ENCODE data around the gene WNT8A.
A peak's percentile ranks its signal among the peaks of the same experiment; 100 is the strongest.
"Not testable (repeated sequence)": the region's sequence is repeated elsewhere in the genome, so short reads cannot be mapped to it uniquely, and the experiment has no call there.

The WNT8A gene
- total RNA-seq: 0 reads per million in 2 donors

DNA sequence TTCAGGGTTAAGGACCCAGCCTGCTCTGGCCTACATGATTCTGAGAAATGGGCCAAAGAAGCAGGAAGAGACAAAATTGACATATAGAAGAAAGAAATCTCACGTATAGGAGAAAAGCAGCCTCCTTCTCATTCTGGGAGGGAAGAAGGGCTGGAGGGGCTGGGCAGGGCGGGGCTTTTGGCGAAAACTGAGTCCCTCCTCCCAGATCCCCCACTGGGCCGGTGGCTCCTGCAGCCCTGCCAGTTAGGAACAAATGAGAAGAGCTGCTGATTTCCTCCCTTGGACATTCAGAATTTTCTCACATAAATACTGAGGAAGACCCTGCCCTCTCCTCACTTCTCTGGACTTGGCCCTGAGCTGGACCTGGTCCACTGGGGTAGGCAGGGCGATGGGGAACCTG lies at the start of gene WNT8A:
Gene WNT8A (plus strand): TSS at position 332 of the 400 bp plus-strand sequence. CDS start 95 bp downstream, outside the sequence.
- DNase-seq: no peak

DNA sequence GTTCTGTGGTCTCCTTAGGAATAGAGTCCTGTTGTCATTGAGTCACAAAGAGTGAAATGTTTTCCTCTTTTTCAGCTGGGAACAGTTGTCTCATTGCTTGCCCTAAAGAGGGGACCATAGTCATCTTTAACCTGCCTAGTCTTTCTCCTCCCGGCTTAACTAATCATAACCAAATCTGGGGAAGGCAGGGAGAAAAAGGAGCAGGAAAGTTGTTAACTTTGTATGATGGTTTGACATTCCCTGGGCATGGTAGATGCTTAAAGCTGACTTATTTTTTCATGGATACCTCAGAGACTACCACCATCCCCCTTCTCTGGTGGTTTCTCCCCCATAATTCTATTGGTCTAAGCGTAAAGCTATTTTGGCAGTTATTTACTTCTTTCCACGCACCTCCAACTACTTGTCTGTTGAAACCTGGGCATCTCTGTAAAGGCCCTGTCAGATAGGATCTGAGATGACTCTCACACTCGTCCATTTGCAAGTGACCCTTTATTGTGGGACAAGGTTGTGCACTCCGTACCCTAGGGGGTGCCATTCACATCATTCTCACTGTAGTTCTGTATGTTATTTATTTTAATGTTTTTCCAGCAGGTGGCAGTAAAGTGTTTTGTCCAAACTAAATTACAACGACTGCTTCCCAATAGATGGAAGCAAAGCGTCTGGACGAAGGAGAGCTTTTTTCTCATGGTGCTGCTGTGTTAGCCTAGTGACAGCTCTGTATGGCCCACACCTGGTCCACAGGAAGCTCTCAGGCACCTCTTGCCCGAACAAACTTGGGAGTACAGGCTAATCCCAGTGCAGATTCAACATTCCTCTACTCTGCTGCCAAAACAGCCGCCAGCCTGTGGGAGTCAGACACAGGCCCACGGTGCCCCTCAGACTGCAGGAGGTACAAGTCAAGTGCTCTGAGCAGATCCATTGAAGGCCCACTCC lies 48.0 kb upstream of the WNT8A start:
- peak; percentile 39 for DNase-seq

- DNase-seq: no peak
Observed at GRCh38 chr5:138037271-138037670, 46.6 kb upstream of the WNT8A start.

- DNase-seq: no peak
Observed at GRCh38 chr5:138037907-138038633, 45.8 kb upstream of the WNT8A start.

GRCh38 chr5:138038826-138039225 lies 45.0 kb upstream of the WNT8A start:
- no peak for DNase-seq

DNA sequence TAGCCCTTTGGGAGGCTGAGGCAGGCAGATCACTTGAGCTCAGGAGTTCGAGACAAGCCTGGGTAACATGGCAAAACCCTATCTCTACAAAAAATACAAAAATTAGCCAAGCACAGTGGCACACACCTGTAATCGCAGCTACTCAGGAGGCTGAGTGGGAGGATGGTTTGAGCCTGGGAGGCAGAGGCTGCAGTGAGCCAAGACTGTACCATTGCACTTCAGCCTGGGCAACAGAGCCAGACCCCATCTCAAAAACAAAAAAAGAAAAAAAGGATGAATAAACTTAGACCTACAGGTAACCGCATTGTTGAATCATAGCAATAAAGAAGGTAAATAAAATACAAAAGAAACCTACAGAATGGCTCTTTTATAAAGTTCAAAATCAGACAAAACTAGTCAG lies 38.5 kb upstream of the WNT8A start:
- DNase-seq: not testable (repeated sequence)

DNA sequence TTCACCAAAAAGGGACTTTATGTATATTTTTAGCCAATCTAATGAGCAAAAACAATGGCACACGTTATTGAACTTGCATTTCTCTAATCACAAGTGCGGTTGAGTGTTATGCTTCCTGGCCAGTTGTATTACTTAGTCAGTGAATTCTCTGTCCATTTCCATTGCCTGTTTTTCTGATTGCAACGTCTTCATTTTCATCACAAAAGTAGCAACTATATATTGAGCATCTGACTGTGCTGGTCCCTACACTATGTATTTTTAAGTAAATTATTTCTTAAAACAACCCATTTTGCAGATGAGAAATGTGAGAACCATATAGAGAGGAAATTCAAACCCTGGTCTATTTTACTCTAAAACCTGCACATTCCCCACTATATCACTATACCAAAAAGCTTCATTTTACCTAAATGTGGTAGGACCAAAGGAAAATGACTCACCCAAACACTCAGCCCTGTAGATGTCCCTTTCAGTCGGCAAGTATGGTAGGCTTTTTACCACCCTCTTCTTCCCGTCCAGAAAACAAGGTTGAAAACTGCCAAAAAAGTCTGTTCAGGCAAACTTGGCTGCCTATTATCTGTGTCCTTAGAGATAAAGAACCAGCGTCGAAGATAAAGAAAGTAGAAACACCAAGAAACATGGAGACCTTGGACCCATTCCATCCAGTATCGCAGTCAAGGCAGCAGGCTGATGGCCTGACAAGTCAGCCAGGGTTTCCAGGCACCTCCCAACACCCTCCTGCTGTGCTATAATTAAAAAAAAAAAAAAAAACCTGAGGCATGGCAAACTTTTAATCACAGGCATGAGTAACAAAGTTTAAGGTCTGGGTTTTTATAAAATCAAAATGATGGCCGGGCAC lies 32.2 kb upstream of the WNT8A start:
- no peak for DNase-seq

- DNase-seq: not testable (repeated sequence)
Observed at GRCh38 chr5:138052718-138053117, 31.1 kb upstream of the WNT8A start.

- no peak for DNase-seq
Observed at GRCh38 chr5:138053554-138053953, 30.3 kb upstream of the WNT8A start.

GRCh38 chr5:138054206-138054605 lies 29.6 kb upstream of the WNT8A start:
- no peak for DNase-seq

DNA sequence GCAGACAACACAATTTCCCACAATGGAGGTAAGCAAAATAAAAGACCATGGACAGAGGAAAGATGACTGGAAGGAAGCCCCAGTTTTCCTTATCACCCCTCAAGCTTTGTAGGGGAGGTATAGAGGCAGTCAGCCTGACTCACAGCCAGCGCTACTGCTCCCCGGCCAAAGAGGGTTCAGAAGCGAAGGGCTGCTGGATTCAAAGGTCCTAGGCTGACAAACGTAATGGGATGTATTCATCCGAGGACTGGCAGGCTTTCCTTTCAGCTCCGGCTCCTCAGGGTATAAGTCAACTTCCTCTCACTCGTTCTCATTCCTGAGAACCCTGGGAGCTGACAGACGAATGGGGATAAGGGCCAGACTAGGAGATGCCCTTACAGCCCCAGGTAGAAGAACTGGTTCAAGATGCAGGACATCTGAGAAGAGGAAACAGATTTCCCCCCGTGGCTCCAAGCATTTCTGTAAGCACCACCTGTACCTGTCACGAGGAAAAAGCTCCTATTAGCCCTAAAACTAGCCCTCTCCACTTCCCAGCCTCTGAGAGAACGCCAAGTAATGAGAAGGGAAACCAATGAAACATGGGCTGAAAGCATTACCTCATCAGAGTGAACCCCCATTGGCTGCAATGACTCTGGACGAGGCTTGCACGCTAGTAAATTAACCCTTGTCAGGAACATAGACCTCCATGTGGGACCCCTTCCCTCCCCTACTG lies 28.8 kb upstream of the WNT8A start:
- DNase-seq: no peak

DNA sequence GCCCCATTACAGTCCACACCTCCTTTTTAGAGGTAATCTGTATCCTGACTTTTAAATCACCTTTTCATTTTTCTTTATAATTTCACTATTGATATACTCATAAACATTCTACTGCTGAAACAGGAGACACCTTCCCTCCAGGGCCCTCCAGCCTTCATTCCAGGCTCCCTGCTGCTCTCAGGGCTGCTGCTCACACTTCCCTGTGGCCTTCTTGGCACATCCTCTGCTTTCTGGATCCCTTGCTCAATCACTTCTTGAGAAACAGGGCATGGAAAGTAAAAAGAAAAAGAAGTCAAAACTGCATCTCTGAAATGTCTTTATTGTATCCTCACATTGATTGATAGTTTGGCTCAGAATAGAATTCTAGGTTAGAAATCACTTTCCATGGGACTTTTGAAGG lies 19.3 kb upstream of the WNT8A start:
- no peak for DNase-seq

GRCh38 chr5:138065102-138065501 lies 18.7 kb upstream of the WNT8A start:
- no peak for DNase-seq

GRCh38 chr5:138067945-138068344 lies 15.9 kb upstream of the WNT8A start:
- no peak for DNase-seq

DNA sequence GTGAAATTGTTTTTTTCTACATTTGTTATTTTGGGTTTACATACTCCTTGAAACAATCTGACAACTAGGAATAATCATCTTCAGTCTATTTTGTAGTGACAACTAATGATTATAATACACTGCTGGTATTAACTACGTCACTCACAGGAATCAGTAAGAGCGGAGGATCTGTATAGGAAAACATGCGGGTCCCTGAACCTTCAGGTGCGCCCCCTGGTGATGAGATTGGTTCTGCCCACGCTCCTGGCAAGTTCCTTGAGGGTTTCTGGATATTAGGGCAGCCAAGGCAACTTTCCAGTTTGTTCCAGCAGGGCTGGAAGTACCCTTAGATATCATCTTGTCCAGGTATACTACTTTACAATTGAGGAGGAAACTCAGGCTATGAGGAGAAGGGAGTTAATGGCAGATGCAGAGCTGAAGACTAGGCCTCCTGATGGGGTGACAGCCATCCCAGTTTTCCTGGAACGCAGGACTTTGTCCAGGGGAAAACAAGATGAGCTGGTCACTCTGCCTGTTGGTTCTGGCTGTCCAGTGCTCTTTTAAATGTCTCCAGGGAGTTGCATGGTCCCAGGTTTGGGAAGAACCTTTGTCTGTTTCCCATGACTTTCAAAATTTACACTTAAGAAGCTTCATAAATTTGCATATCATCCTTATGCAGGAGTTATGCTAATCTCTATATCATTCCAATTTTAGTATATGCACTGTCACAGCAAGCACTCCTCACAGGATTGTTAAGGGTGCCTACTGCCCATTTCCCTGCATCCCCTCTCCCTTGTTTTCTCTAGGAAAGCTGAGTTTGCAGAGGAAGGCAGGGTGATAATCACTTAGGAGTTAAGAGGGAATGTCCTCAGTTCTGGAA lies 14.9 kb upstream of the WNT8A start:
- DNase-seq: peak; percentile 67

- DNase-seq: not testable (repeated sequence)
Observed at GRCh38 chr5:138070026-138070425, 13.8 kb upstream of the WNT8A start.

DNA sequence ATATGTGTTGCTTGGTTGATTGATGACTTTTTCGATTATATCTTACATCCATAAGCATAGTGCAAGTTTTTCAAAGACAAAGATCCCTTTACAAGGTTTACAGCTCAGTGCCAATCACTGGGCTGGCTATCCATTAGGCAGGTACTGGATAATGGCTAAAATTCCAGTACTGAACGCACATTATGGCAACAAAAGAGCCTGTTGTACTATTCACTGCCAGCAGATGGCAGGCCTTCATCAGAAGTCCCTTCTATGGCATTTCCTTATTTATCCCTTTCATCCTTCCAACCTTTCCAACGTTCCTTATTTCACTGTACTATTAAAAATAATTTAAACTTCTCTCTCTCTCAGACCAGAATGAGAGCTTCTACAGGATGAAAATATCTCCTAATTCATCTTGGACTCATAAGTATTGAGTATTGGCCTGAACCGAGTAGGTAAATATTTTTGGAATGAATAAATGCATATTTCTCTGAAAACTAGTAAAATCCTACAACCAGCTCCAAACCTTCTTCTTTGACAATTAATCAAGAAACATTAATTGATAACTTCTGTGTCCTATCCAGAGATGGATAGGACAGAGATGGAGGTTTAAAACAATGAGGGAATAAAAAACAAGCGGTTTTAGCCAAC lies 6.7 kb upstream of the WNT8A start:
- peak; percentile 39 for DNase-seq

DNA sequence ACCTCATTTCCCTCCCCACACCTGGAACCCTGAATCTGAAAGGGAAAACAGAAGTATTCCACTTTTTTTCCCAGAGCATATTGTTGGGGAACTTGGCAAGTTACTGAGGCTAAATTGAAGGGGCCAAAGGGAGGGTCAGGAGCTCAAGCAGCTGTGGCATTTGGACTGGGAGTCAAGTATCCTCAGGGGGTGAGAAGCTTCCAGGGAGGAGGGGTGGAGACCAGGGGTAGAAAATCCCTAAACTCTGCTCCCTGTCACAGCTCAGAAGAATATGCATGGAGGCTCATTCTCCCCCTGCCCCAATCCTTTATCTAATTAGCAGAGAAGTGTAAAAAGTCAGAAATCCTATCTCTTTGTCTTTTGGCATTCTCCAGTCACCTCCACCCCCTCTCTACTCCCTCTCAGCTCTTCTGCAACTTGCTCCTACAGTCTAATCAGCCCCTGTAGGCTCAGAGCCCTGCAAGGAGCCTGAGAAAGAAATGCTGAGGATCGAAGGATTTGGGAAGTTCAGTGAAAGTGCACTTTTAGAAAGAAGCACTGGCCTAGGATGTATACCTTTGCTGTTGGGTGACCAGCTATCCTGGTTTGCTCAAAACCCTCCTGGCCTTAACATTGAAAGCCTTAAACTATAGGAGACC lies 5.7 kb upstream of the WNT8A start:
- DNase-seq: no peak

DNA sequence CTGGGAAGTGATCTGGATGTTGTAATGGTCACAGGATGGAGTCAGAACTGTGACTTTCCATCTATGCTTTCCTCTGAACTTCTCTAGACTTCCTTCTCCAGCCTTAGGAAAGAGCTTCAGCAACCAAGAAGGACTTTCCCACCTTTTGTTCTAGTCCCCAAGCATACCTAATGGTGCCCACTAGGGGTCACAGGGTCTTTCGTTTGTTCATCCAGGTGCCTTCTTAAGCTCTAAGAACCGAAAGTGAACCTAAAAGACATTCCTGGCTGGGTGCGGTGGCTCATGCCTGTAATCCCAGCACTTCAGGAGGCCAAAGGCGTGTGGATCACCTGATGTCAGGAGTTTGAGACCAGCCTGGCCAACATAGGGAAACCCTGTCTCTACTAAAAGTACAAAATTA lies 1.8 kb upstream of the WNT8A start:
- DNase-seq: no peak

- DNase-seq: no peak
Observed at GRCh38 chr5:138091685-138092084, 7.9 kb downstream of the WNT8A start.
